Prostate gland (tissue), 2 donors: ENCODE measurements around the gene CHCHD4.
"Not testable (repeated sequence)": the region's sequence is repeated elsewhere in the genome, so short reads cannot be mapped to it uniquely, and the experiment has no call there.

Source experiments
- POLR2A ChIP-seq: fragments of 450-650 bp; IDR thresholded peaks from one replicate; pipeline ENCODE4 v1.6.1; 2016; ENCODE audit warnings: antibody characterized with exemption, mild to moderate bottlenecking
- TF ChIP-seq, protein P1 (sequence below), 4 experiments: fragments of 200-600 bp in 2 of 4; fragments of 450-650 bp in 2 of 4; sonication (generic) in 2 of 4; IDR thresholded peaks; 1 replicate in 3 of 4; 2 replicates in 1 of 4; pipeline ENCODE4 v1.5.1; 2016 to 2019; ENCODE audit warnings: antibody characterized with exemption in 4 of 4, mild to moderate bottlenecking in 2 of 4, moderate library complexity in 2 of 4

- TF ChIP-seq, protein P1, sequence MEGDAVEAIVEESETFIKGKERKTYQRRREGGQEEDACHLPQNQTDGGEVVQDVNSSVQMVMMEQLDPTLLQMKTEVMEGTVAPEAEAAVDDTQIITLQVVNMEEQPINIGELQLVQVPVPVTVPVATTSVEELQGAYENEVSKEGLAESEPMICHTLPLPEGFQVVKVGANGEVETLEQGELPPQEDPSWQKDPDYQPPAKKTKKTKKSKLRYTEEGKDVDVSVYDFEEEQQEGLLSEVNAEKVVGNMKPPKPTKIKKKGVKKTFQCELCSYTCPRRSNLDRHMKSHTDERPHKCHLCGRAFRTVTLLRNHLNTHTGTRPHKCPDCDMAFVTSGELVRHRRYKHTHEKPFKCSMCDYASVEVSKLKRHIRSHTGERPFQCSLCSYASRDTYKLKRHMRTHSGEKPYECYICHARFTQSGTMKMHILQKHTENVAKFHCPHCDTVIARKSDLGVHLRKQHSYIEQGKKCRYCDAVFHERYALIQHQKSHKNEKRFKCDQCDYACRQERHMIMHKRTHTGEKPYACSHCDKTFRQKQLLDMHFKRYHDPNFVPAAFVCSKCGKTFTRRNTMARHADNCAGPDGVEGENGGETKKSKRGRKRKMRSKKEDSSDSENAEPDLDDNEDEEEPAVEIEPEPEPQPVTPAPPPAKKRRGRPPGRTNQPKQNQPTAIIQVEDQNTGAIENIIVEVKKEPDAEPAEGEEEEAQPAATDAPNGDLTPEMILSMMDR (IDR thresholded peaks at IDR 0.05) = not testable (repeated sequence)
- TF ChIP-seq POLR2A = not testable (repeated sequence)
Observed at GRCh38 chr3:14087461-14087860, 37.2 kb downstream of the CHCHD4 start.
